ENCODE results near the gene LUC7L3.

LUC7L3 gene

GRCh38 chr17:50767030-50767429, 47.6 kb downstream of the LUC7L3 start:
- H3K9me3 ChIP-seq (ENCODE audit: low read length): no peaks in the 10 kb centered on the region
- no peak overlapping the region for H3K4me3 ChIP-seq (ENCODE audit: low read depth, low read length, poor library complexity, severe bottlenecking)
- peaks cover 42% of the 10 kb centered on the region for H3K4me1 ChIP-seq (ENCODE audit: insufficient read depth, low read length, severe bottlenecking)
- H3F3A ChIP-seq (ENCODE audit: insufficient read depth, low read length): no peaks in the 10 kb centered on the region
- TF ChIP-seq CTCF (IDR thresholded peaks at IDR 0.05; ENCODE audit: low read length) (no peak), EZH2 (IDR thresholded peaks at IDR 0.05; ENCODE audit: borderline replicate concordance, low read length) (no peak)
- H3K79me2 ChIP-seq (ENCODE audit: insufficient read depth, low read length): no peaks in the 10 kb centered on the region
- H3K9me2 ChIP-seq (ENCODE audit: low read depth, low read length): no peaks in the 10 kb centered on the region
- H3K9ac ChIP-seq (ENCODE audit: low read length): no peak overlapping the region
- H3K27ac ChIP-seq (ENCODE audit: low read depth, low read length, poor library complexity, severe bottlenecking): no peak overlapping the region
- H3K4me2 ChIP-seq (ENCODE audit: low read length): no peak overlapping the region
- no peak overlapping the region for H2AFZ ChIP-seq (ENCODE audit: low read length)
- H3K36me3 ChIP-seq (ENCODE audit: insufficient read depth, low read length): no peaks in the 10 kb centered on the region
- no peaks in the 10 kb centered on the region for H4K20me1 ChIP-seq (ENCODE audit: insufficient read depth, low read length)
- no peaks in the 10 kb centered on the region for H3K27me3 ChIP-seq (ENCODE audit: insufficient read depth, low read length)

- no peak within 1 kb of the TSS for H2AFZ ChIP-seq (ENCODE audit: low read length)
- H4K20me1 ChIP-seq (ENCODE audit: insufficient read depth, low read length): no peaks in the 10 kb centered on the region
- H3K9ac ChIP-seq (ENCODE audit: low read length): no peak within 1 kb of the TSS; the same call in 1 of the 2 replicates
- peak within 1 kb of the TSS; percentile 78 for H3K27ac ChIP-seq (ENCODE audit: low read depth, low read length, poor library complexity, severe bottlenecking)
- no peaks in the 10 kb centered on the region for H3K27me3 ChIP-seq (ENCODE audit: insufficient read depth, low read length)
- H3K36me3 ChIP-seq (ENCODE audit: insufficient read depth, low read length): no peaks in the 10 kb centered on the region
- TF ChIP-seq EZH2 (IDR thresholded peaks at IDR 0.05; ENCODE audit: borderline replicate concordance, low read length) (no peak), CTCF (IDR thresholded peaks at IDR 0.05; ENCODE audit: low read length) (no peak)
- H3K4me3 ChIP-seq (ENCODE audit: low read depth, low read length, poor library complexity, severe bottlenecking): no peak within 1 kb of the TSS
- no peaks in the 10 kb centered on the region for H3K79me2 ChIP-seq (ENCODE audit: insufficient read depth, low read length)
- no peaks in the 10 kb centered on the region for H3K9me2 ChIP-seq (ENCODE audit: low read depth, low read length)
- H3K4me1 ChIP-seq (ENCODE audit: insufficient read depth, low read length, severe bottlenecking): peaks cover 47% of the 10 kb centered on the region
- H3K9me3 ChIP-seq (ENCODE audit: low read length): no peaks in the 10 kb centered on the region
- H3K4me2 ChIP-seq (ENCODE audit: low read length): no peak within 1 kb of the TSS
- no peaks in the 10 kb centered on the region for H3F3A ChIP-seq (ENCODE audit: insufficient read depth, low read length)
These were observed 48.0 kb downstream of the LUC7L3 start, which contains the start of gene ANKRD40CL for GRCh38 chr17:50767446-50767845. Gene ANKRD40CL, minus strand, starts transcription at chr17:50767518. Its CDS starts 605 bp downstream, at chr17:50766913.

GRCh38 chr17:50768346-50768761, 49.0 kb downstream of the LUC7L3 start:
- TF ChIP-seq EZH2 (IDR thresholded peaks at IDR 0.05; ENCODE audit: borderline replicate concordance, low read length): no peak
- TF ChIP-seq CTCF (IDR thresholded peaks at IDR 0.05; ENCODE audit: low read length): no peak
- no peak overlapping the region for H3K4me2 ChIP-seq (ENCODE audit: low read length)

More at GRCh38 chr17:50768346-50768761, 49.0 kb downstream of the LUC7L3 start:
- no peaks in the 10 kb centered on the region for H3F3A ChIP-seq (ENCODE audit: insufficient read depth, low read length)
- peaks cover 40% of the 10 kb centered on the region for H3K4me1 ChIP-seq (ENCODE audit: insufficient read depth, low read length, severe bottlenecking)
- no peak overlapping the region for H3K4me3 ChIP-seq (ENCODE audit: low read depth, low read length, poor library complexity, severe bottlenecking)
- no peaks in the 10 kb centered on the region for H3K9me3 ChIP-seq (ENCODE audit: low read length)
- H4K20me1 ChIP-seq (ENCODE audit: insufficient read depth, low read length): no peaks in the 10 kb centered on the region
- H3K9me2 ChIP-seq (ENCODE audit: low read depth, low read length): no peaks in the 10 kb centered on the region
- no peak overlapping the region for H3K9ac ChIP-seq (ENCODE audit: low read length)
- H3K27me3 ChIP-seq (ENCODE audit: insufficient read depth, low read length): no peaks in the 10 kb centered on the region
- H3K27ac ChIP-seq (ENCODE audit: low read depth, low read length, poor library complexity, severe bottlenecking): no peak overlapping the region
- no peaks in the 10 kb centered on the region for H3K79me2 ChIP-seq (ENCODE audit: insufficient read depth, low read length)
- no peak overlapping the region for H2AFZ ChIP-seq (ENCODE audit: low read length)
- H3K36me3 ChIP-seq (ENCODE audit: insufficient read depth, low read length): no peaks in the 10 kb centered on the region

All from OCI-LY1 (cell line).